B cell (primary cell): ENCODE data around the gene ELP2. TPM values are rescaled to one million over a fixed set of nuclear protein-coding genes. Genes with fewer than 3 reads are reported as not detected.

Experiments used
- ATAC-seq: fragments of 200-7000 bp; cut with Tn5 transposase; one replicate; pipeline ENCODE4 v1.10.0; 2021; ENCODE audit warnings: low read depth, mild to moderate bottlenecking, moderate number of reproducible peaks, moderate library complexity
- CTCF ChIA-PET: fragments of 350-600 bp; sonication (Branson Sonifier 250); formaldehyde crosslinking; loops from one replicate; lab custom pipeline; 2021; ENCODE audit warnings: antibody characterized with exemption, inconsistent platforms; lab: Charles Lee
- POLR2A ChIA-PET: fragments of 350-600 bp; sonication (Branson Sonifier 250); formaldehyde crosslinking; loops from one replicate; lab custom pipeline; 2021; ENCODE audit warnings: antibody characterized with exemption; lab: Charles Lee
- DNase-seq: peaks from one replicate; pipeline ENCODE4 v3.0.0; 2013
- H2AFZ ChIP-seq: 2 replicates; pipeline ENCODE4 v1.6.1; 2012; ENCODE audit warnings: mild to moderate bottlenecking, low read depth, low read length; ENCODE audit not compliant: insufficient read depth, poor library complexity, severe bottlenecking
- H3K27ac ChIP-seq, 2 donors: 1 replicate in 1 of 2; 2 replicates in 1 of 2; pipeline ENCODE4 v1.5.1; 2012 to 2013; ENCODE audit warnings: low read length in 2 of 2, mild to moderate bottlenecking in 2 of 2, moderate library complexity in 1 of 2
- H3K27me3 ChIP-seq, 4 experiments: fragments of 200-600 bp in 1 of 4; sonication (generic) in 1 of 4; replicated peaks in 1 of 4; 1 replicate in 2 of 4; 2 replicates in 2 of 4; pipeline versions ENCODE4 v1.6.1 to v1.7.0; 2013 to 2016; ENCODE audit warnings: low read length in 3 of 4, mild to moderate bottlenecking in 2 of 4, mixed read lengths in 1 of 4, moderate library complexity in 1 of 4; ENCODE audit not compliant: insufficient read depth in 4 of 4, control insufficient read depth in 3 of 4; ENCODE audit errors: control extremely low read depth in 1 of 4
- H3K36me3 ChIP-seq, 2 experiments: replicated peaks in 1 of 2; 1 replicate in 1 of 2; 2 replicates in 1 of 2; pipeline versions ENCODE4 v1.6.1 to v1.7.1; 2013; ENCODE audit warnings: low read length in 1 of 2; ENCODE audit not compliant: insufficient read depth in 2 of 2, control insufficient read depth in 1 of 2; ENCODE audit errors: control extremely low read depth in 1 of 2, extremely low read depth in 1 of 2
- H3K4me1 ChIP-seq, 2 donors: fragments of 200-600 bp in 1 of 2; sonication (generic) in 1 of 2; 1 replicate in 1 of 2; 2 replicates in 1 of 2; pipeline versions ENCODE4 v1.5.1 to v1.6.1; 2013 to 2017; ENCODE audit warnings: low read length in 2 of 2; ENCODE audit not compliant: control insufficient read depth in 2 of 2, insufficient read depth in 2 of 2
- H3K4me2 ChIP-seq: replicated peaks from 2 replicates; pipeline ENCODE3; 2012; ENCODE audit warnings: mild to moderate bottlenecking, low read depth, low read length; ENCODE audit not compliant: poor library complexity, severe bottlenecking
- H3K4me3 ChIP-seq, 5 experiments: fragments of 200-600 bp in 1 of 5; sonication (generic) in 1 of 5; 1 replicate in 3 of 5; 2 replicates in 2 of 5; pipeline versions ENCODE4 v1.5.1 to v1.7.0; 2011 to 2016; ENCODE audit warnings: low read length in 4 of 5, mild to moderate bottlenecking in 4 of 5, low read depth in 2 of 5, control low read depth in 1 of 5, moderate library complexity in 1 of 5; ENCODE audit not compliant: insufficient read depth in 1 of 5; ENCODE audit errors: control extremely low read depth in 1 of 5, extremely low read depth in 1 of 5
- H3K79me2 ChIP-seq: fragments of 200-600 bp; sonication (generic); one replicate; pipeline ENCODE4 v1.6.0; 2016; ENCODE audit warnings: low read length; ENCODE audit not compliant: control insufficient read depth, insufficient read depth
- H3K9ac ChIP-seq: fragments of 200-600 bp; sonication (generic); 2 replicates; pipeline ENCODE4 v1.6.1; 2017; ENCODE audit warnings: mild to moderate bottlenecking, low read length, moderate library complexity
- H3K9me3 ChIP-seq, 3 donors: one replicate each; pipeline versions ENCODE4 v1.6.1 to v1.7.1; 2013; ENCODE audit warnings: low read length in 2 of 3; ENCODE audit not compliant: control insufficient read depth in 2 of 3, insufficient read depth in 1 of 3; ENCODE audit errors: control extremely low read depth in 1 of 3
- H4K20me1 ChIP-seq: 2 replicates; pipeline ENCODE4 v1.6.0; 2012; ENCODE audit warnings: mild to moderate bottlenecking, low read length; ENCODE audit not compliant: insufficient read depth, control insufficient read depth, poor library complexity, severe bottlenecking
- H3K27ac Mint-ChIP-seq: one replicate; pipeline ENCODE4 v1.8.0; 2021; ENCODE audit warnings: mixed read lengths
- H3K27me3 Mint-ChIP-seq: one replicate; pipeline ENCODE4 v1.8.0; 2021; ENCODE audit warnings: mixed read lengths
- H3K4me1 Mint-ChIP-seq: one replicate; pipeline ENCODE4 v1.8.0; 2021; ENCODE audit warnings: mixed read lengths
- H3K4me3 Mint-ChIP-seq: one replicate; pipeline ENCODE4 v1.8.0; 2021; ENCODE audit warnings: mixed read lengths
- H3K9me3 Mint-ChIP-seq: one replicate; pipeline ENCODE4 v1.8.0; 2022; ENCODE audit warnings: mixed read lengths; ENCODE audit not compliant: insufficient read depth
- EZH2 ChIP-seq: IDR thresholded peaks from 2 replicates; pipeline ENCODE4 v1.6.1; 2012; ENCODE audit warnings: borderline replicate concordance, low read depth, mild to moderate bottlenecking, moderate library complexity, low read length; ENCODE audit not compliant: insufficient read depth, poor library complexity, severe bottlenecking
- WGBS: methylation state at CpG from one replicate; pipeline ENCODE4 v1.1.5; 2013; ENCODE audit warnings: missing lambda C conversion rate; ENCODE audit not compliant: insufficient coverage; 5-methylcytosine and 5-hydroxymethylcytosine counted together
- intact Hi-C: fragments of 100-400 bp; cut with micrococcal nuclease; formaldehyde crosslinking; loops from one replicate; pipeline ENCODE4 v1.10.0; 2022
- polyA plus RNA-seq: library from polyadenylated mRNA; depleted of rRNA; stranded (reverse); fragments of >200 nt; gene quantifications from 2 replicates; pipeline ENCODE4 v1.2.3, GENCODE V29; 2012
- total RNA-seq, 2 donors: library from RNA; stranded (reverse); fragments of 120-200 nt in 1 of 2; gene quantifications; 1 replicate in 1 of 2; 2 replicates in 1 of 2; pipeline versions ENCODE4 v1.2.3 to v1.2.4, GENCODE V29; 2013 to 2022
- TF ChIP-seq, protein P1 (sequence below): fragments of 200-600 bp; IDR thresholded peaks from one replicate; pipeline ENCODE4 v1.8.0; 2022; ENCODE audit warnings: antibody characterized with exemption, mild to moderate bottlenecking

Gene ELP2
- total and polyA plus RNA-seq, 2 donors (not counting 1 experiment from before 2014, with no cell fraction given): 45.7 to 137 TPM

- Histone ChIP-seq H3K27me3 (no peaks in the 10 kb centered on the region), H3K79me2 (peaks cover 14% of the 10 kb centered on the region), H4K20me1 (no peaks in the 10 kb centered on the region), H3K27ac (peak overlapping the region in 1 of 2 donors; percentile 34), H3K9me3 (no peaks in the 10 kb centered on the region), H3K36me3 (peaks cover 11 to 90% of the 10 kb centered on the region in 2 experiments), H3K4me2 (no peak overlapping the region), H3K4me1 (peaks cover 4 to 6% of the 10 kb centered on the region in 2 donors), H3K9ac (no peak overlapping the region), H2AFZ (no peak overlapping the region), H3K4me3 (no peak overlapping the region)
- ATAC-seq: no peak
- intact Hi-C loops: no loop called here
- ChIA-PET POLR2A (no interaction called here), CTCF (interaction anchor here (1.2 to 2.2 kb wide), 2 partner anchors 11 to 140 kb away, joined by 3 to 6 read pairs; no protein-coding TSS in a partner anchor)
- peaks cover 18% of the 10 kb centered on the region for H3K4me1 Mint-ChIP-seq
- DNase-seq: no peak
- TF ChIP-seq EZH2: no peak
- TF ChIP-seq, protein P1, sequence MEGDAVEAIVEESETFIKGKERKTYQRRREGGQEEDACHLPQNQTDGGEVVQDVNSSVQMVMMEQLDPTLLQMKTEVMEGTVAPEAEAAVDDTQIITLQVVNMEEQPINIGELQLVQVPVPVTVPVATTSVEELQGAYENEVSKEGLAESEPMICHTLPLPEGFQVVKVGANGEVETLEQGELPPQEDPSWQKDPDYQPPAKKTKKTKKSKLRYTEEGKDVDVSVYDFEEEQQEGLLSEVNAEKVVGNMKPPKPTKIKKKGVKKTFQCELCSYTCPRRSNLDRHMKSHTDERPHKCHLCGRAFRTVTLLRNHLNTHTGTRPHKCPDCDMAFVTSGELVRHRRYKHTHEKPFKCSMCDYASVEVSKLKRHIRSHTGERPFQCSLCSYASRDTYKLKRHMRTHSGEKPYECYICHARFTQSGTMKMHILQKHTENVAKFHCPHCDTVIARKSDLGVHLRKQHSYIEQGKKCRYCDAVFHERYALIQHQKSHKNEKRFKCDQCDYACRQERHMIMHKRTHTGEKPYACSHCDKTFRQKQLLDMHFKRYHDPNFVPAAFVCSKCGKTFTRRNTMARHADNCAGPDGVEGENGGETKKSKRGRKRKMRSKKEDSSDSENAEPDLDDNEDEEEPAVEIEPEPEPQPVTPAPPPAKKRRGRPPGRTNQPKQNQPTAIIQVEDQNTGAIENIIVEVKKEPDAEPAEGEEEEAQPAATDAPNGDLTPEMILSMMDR: no peak
- H3K4me3 Mint-ChIP-seq: no peak overlapping the region
- no peak overlapping the region for H3K27ac Mint-ChIP-seq
- no peaks in the 10 kb centered on the region for H3K9me3 Mint-ChIP-seq
- H3K27me3 Mint-ChIP-seq: no peaks in the 10 kb centered on the region
Measured at GRCh38 chr18:36157441-36157840, 27.7 kb downstream of the ELP2 start.

DNA sequence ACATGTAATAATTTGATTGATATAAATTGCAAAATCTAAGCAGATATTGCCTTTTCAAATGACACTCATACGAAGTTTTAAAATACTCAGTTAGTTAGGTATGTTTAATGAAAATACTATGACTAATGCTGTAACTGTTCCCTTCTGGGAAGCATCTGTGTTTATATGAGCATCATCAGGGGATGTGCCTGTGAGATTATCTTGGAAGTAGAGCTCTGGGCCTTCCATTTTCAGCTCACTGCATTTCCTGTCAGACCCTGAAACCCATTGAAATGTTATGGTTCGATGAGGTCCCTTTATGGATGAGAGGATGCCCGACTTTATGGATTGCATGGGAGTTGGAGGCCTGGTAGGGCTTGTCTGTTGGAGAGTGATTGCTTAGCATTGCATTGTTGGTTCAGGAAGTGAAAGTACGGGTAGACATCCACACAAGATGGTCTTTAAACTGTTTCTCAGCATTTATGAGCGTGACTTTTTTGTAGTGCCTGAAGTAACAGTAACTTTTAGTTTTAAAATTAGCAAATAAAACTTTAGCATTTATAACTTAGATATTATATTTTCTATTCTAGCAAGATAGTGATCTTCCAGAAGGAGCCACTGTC, 28.7 kb downstream of the ELP2 start:
- H3K4me2 ChIP-seq: no peak overlapping the region
- no peaks in the 10 kb centered on the region for H4K20me1 ChIP-seq
- Mint-ChIP-seq H3K27me3 (no peaks in the 10 kb centered on the region), H3K27ac (no peak overlapping the region), H3K9me3 (no peaks in the 10 kb centered on the region), H3K4me1 (peaks cover 15% of the 10 kb centered on the region), H3K4me3 (no peak overlapping the region)
- H3K79me2 ChIP-seq: peaks cover 14% of the 10 kb centered on the region
- TF ChIP-seq, protein P1: no peak
- no peak for TF ChIP-seq EZH2
- CTCF ChIA-PET: interaction anchor here (2.2 kb wide), 1 partner anchor 141 kb away, joined by 6 read pairs; no protein-coding TSS in a partner anchor
- H3K4me1 ChIP-seq: peaks cover 4 to 6% of the 10 kb centered on the region in 2 donors
- POLR2A ChIA-PET: no interaction called here
- DNase-seq (peak; percentile 23), ATAC-seq (no peak)
- intact Hi-C loops: loop anchor here (2.0 kb wide), 1 partner anchor 14 kb away; no protein-coding TSS in a partner anchor
- H3K4me3 ChIP-seq: no peak overlapping the region
- H3K36me3 ChIP-seq: peaks cover 11 to 83% of the 10 kb centered on the region in 2 experiments
- H3K27ac ChIP-seq: peak overlapping the region in 1 of 2 donors; percentile 45
- H3K9ac ChIP-seq: no peak overlapping the region
- WGBS: 89% methylated on average over 2 of the region's 5 CpGs
- no peaks in the 10 kb centered on the region for H3K27me3 ChIP-seq
- H3K9me3 ChIP-seq: no peaks in the 10 kb centered on the region
- no peak overlapping the region for H2AFZ ChIP-seq
